C4-2B (cell line): ENCODE results near the gene CXCR5.

Source experiments
- CTCF ChIP-seq: fragments of 450-650 bp; conservative IDR thresholded peaks from 2 replicates; pipeline ENCODE4 v1.5.1; 2017; ENCODE audit warnings: mild to moderate bottlenecking
- ZFX ChIP-seq: fragments of 450-650 bp; IDR thresholded peaks from 2 replicates; pipeline ENCODE4 v1.6.1; 2017

GRCh38 chr11:118876286-118876685, 7.4 kb upstream of the CXCR5 start:
- no peak for TF ChIP-seq CTCF
- TF ChIP-seq ZFX = no peak
